ENCODE results near the gene TBC1D22A.

Gene TBC1D22A

GRCh38 chr22:46767249-46767985 is 5.0 kb downstream of the TBC1D22A start:
- intact Hi-C loops (cut with DNase I; ENCODE audit: low total_unique reads) = no loop called here
- peaks cover 0 to 66% (median 18%) of the 10 kb centered on the region in 4 donors for H3K4me1 ChIP-seq
- TF ChIP-seq CTCF (IDR thresholded peaks at IDR 0.05) = no peak
- no peak overlapping the region for H3K27ac ChIP-seq
- no peak for DNase-seq
- no peaks in the 10 kb centered on the region for H3K27me3 ChIP-seq
- no peak overlapping the region for H3K4me3 ChIP-seq
- H3K36me3 ChIP-seq = peaks cover 0 to 5% (median 0%) of the 10 kb centered on the region in 3 donors
- no peaks in the 10 kb centered on the region for H3K9me3 ChIP-seq

GRCh38 chr22:46769191-46769675 is 6.8 kb downstream of the TBC1D22A start:
- peaks cover 0 to 5% (median 0%) of the 10 kb centered on the region in 3 donors for H3K36me3 ChIP-seq
- intact Hi-C loops (cut with DNase I; ENCODE audit: low total_unique reads) = no loop called here
- TF ChIP-seq CTCF (IDR thresholded peaks at IDR 0.05) = no peak
- no peak for DNase-seq
- no peaks in the 10 kb centered on the region for H3K9me3 ChIP-seq
- peaks cover 0 to 61% (median 19%) of the 10 kb centered on the region in 4 donors for H3K4me1 ChIP-seq
- H3K27ac ChIP-seq = peak overlapping the region in 1 of 2 donors; percentile 18
- no peak overlapping the region for H3K4me3 ChIP-seq
- no peaks in the 10 kb centered on the region for H3K27me3 ChIP-seq

DNA sequence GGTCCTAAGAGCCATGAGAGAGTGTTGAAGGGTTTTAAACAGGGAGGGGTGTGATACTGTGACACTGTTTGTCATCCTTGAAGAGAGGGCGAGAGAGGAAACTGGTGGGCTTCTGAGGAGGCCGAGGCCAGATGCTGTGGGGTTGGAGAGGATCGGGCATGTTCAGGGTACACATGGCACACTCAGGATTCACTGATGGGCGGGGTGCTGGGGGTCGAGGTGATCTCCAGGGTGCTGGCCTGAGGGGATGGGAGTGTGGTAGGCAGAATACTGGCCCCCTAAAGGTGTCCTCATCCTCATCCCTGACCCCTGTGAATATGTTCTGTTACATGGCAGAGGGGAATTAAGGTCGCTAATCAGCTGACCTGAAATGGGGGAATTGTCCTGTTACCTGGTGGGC is 7.3 kb downstream of the TBC1D22A start:
- Histone ChIP-seq H3K27me3 (no peaks in the 10 kb centered on the region), H3K36me3 (peaks cover 0 to 5% (median 0%) of the 10 kb centered on the region in 3 donors), H3K4me1 (peaks cover 0 to 60% (median 20%) of the 10 kb centered on the region in 4 donors), H3K9me3 (no peaks in the 10 kb centered on the region), H3K27ac (peak overlapping the region in 1 of 2 donors; percentile 18), H3K4me3 (no peak overlapping the region)
- no peak for TF ChIP-seq CTCF (IDR thresholded peaks at IDR 0.05)
- DNase-seq = no peak
- intact Hi-C loops (cut with DNase I; ENCODE audit: low total_unique reads) = no loop called here

DNA sequence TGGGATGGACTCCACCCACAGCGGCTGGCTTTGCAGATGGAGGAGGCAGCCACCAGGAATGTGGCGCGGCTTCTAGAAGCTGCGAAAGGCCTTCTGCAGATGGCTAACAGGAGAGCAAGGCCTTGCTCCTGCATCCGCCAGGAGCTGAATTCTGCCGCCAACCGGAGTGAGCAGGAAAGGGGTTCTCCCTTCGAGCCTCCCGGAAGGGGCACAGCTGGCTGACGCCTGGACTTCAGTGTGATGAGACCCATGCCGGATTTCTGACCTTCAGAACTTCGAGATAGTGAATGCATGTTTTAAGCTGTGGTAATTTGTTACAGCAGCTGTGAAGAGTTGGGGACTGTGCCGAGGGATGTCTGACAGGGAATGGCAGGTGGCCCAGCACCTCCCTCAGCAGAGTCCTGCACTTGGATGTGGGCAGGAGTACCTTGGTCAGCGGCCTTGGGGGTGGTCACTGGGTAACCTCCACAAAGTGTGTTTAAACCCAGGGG is 7.7 kb downstream of the TBC1D22A start:
- intact Hi-C loops (cut with DNase I; ENCODE audit: low total_unique reads) = no loop called here
- Histone ChIP-seq H3K4me3 (no peak overlapping the region), H3K36me3 (peaks cover 0 to 5% (median 0%) of the 10 kb centered on the region in 3 donors), H3K27ac (peak overlapping the region in 1 of 2 donors; percentile 28), H3K9me3 (no peaks in the 10 kb centered on the region), H3K27me3 (no peaks in the 10 kb centered on the region), H3K4me1 (peaks cover 0 to 60% (median 19%) of the 10 kb centered on the region in 4 donors)
- no peak for DNase-seq
- TF ChIP-seq CTCF (IDR thresholded peaks at IDR 0.05) = no peak

DNA sequence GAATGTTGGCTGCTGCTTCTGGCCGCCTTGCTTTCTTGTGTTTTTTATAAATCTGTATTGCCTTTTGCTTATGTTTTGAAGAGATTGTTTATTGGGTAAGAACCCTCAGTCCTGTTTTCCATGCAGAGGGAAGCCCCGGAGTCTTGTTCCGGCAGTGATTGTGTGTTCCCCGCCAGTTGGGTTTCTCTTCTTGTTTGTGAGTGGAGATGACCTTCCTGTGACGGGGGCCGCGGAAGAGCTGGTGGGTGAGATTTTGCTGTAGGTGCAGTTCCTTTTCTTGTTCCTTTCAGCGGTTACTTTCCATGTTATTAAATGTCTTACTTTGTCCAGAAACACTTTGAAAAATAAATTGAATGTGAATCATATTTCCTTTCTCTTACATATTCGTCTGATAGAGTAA is 8.3 kb downstream of the TBC1D22A start:
- no peak for TF ChIP-seq CTCF (IDR thresholded peaks at IDR 0.05)
- no peak overlapping the region for H3K4me3 ChIP-seq
- H3K27me3 ChIP-seq = no peaks in the 10 kb centered on the region
- H3K36me3 ChIP-seq = peaks cover 0 to 5% (median 0%) of the 10 kb centered on the region in 3 donors
- no peaks in the 10 kb centered on the region for H3K9me3 ChIP-seq
- DNase-seq = peak in 1 of 2 donors; percentile 60
- H3K4me1 ChIP-seq = peaks cover 0 to 65% (median 18%) of the 10 kb centered on the region in 4 donors
- intact Hi-C loops (cut with DNase I; ENCODE audit: low total_unique reads) = no loop called here
- peak overlapping the region in 1 of 2 donors; percentile 28 for H3K27ac ChIP-seq
